HG03108 (cell line): ENCODE measurements around the gene ADAMTS6.

ENCODE experiments used
- ATAC-seq: cut with Tn5 transposase; IDR thresholded peaks from one replicate; pipeline ENCODE4 v1.9.1; 2021; ENCODE audit warnings: moderate library complexity; ENCODE audit not compliant: unreplicated experiment

The ADAMTS6 gene

DNA sequence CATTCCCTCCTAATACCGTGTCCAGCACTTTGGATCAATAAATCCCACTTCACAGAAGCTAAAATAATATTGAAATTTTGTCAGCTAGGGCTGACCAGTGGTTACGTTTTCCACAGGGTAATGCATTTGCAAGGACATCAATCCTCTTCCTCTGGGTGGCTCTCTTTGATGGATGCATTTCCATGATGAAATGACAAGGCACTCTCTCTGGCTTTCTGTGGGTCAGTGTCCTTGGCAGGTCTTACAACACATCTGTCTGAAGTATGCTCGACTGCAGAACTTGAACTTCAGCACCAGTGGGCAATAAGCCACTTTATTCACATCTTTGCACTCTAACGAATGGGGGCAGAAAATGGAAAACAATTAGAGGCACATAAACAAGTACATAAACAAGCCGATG lies 330.1 kb downstream of the ADAMTS6 start:
- ATAC-seq = no peak

DNA sequence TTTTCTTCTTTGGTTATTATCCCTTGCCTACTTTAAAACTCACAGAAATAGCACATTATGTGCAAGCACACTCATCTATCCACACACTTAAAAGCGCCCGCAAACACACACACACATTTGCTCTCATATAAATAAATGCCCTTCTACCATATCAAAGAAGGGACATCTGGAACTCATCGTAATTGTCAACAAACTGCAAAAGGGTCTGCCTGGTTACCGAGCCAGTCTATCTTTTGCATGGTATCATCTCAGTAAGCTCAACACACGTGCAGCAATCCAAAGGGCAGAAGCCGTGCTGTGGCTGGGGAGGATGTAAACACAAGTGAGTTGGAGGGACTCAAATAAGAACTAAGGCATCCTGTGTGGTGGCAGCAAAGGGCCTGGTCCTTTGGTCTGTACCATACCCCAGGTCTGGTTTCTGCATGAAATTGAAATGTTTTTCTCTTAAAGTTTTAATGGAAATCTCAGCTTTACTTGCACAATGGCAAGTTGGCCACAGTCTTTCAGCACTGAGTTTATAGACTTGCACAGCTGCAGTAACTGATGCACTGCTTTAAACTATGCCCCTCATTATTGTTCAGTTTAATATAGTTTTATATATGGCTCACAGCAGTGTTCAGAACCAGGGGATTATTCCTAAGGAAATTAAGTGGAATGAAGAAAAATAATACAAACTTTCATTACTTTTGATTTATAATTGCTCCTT lies 331.0 kb downstream of the ADAMTS6 start:
- no peak for ATAC-seq

DNA sequence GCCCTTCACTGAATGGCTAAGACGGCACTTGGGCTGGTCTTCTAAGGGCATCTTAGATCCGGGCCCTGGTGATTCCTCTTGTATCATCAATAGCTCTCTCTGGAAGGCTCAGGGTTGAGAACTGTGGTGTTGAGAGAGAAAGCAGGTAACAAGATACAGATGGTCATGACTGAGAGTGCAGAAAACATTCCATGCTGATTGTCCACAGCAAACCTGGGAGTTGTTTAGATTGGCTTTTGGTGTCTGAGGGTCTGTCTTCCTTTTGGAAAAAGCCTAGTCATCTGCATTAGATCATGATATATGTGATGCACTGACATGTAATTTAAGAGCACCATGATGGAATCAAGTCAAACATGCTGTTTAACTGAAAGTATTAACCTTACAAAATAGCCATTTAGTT lies 331.9 kb downstream of the ADAMTS6 start:
- ATAC-seq = no peak

DNA sequence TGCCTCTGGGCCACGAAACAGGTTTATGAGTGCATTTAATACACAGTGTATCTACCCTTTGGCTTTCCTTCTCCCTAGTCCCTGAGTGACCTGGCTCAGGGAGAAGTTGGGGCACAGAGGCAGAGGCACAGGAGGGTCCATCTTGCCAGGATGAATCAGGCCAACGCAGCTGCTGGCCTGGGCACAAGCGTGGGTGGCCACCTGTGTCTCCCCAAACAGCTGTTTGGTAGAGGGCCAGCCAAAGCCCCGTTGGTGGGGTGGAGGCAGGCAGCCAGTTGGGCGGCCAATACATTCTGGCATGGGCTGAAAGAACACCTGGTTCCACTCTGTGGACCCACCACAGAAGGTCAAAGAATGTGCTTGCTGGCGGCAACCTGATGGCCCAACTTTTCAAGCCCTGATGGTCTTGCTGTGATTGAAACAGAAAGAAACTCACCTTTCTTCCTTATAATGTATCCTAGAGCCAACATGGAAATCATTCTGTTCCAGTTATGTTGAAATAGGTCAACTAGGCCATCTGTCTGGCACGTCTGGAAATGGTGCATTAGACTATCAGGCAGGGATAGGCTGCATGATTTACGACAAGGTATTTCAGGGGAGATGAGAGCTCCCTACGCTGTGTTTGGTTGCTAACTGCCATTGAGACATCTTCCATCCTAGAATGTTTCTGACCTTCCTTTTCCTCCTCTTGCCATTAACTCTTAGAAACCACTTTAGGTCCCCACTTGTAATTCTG lies 337.4 kb downstream of the ADAMTS6 start:
- ATAC-seq = no peak

DNA sequence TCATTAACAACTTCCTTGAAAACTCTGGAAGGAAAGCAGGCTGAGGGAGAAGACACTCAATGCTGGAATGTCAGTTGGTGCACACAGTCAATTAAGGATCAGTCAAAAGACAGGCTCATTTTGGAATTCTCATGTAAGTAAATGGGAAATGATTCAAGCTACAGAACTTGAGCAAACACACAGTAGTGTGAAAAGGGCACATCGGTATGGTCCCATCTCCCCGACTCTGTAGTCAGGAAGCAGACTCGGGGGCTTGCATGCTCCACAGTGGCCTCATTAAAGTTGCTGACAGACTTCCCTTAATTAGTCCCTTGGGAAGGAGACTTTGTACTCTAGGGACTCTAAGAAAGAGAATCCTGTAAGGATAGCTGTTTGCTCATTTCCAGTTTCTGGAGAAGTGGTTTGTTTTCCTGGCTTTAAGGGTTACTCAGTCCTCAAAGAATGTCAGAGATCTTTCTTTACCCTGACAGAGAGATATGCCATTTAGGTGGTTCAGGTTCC lies 339.2 kb downstream of the ADAMTS6 start:
- no peak for ATAC-seq

DNA sequence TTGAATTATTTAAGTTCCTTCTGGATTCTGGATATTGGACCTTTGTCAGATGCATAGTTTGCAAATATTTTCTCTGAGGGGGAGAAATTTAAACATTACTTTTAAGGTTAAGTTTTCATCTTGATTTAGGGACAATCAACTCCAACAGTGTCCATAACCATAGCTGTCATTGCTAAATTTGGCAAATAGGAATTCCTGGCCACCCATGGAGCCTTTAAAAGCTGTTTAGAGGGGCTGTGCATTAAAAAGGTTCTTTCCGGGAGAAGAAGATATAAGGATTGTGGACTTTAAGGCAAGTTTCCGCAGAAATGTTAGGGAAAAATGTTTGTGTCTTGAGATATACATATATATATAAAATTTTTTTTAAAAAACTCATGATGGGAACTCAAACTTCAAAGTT lies 339.7 kb downstream of the ADAMTS6 start:
- no peak for ATAC-seq

DNA sequence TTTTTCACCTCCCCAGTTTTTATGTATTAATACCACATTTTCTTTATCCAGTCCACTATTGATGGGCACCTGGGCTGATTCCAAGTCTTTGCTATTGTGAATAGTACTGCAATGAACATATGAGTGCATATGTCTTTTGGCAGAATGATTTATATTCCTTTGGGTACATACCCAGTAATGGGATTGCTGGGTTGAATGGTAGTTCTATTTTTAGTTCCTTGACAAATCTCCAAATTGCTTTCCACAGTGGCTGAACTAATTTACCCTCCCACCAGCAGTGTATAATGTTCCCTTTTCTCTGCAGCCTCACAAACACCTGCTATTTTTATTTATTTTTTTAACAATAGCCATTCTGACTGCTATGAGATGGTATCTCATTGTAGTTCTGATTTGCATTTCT lies 340.2 kb downstream of the ADAMTS6 start:
- no peak for ATAC-seq

DNA sequence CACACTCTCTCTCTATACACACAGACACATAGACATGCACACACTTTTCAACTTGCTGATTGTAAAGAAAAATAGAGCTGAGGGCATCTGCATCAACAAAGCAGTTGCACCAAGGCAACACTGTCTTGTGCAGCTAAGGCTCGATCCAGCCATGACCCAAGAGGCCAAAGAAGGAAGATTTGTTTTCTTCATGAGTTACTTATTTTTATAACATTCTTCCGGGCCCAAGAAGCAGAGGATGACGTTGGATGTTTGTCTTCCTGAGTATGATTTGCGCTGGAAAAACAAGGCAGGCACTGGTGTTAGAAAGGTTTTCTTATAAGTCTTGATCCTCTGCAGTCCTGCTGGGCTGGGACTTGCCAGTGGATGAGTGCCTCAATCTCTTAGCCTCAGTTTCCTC lies 344.1 kb downstream of the ADAMTS6 start:
- ATAC-seq = no peak

DNA sequence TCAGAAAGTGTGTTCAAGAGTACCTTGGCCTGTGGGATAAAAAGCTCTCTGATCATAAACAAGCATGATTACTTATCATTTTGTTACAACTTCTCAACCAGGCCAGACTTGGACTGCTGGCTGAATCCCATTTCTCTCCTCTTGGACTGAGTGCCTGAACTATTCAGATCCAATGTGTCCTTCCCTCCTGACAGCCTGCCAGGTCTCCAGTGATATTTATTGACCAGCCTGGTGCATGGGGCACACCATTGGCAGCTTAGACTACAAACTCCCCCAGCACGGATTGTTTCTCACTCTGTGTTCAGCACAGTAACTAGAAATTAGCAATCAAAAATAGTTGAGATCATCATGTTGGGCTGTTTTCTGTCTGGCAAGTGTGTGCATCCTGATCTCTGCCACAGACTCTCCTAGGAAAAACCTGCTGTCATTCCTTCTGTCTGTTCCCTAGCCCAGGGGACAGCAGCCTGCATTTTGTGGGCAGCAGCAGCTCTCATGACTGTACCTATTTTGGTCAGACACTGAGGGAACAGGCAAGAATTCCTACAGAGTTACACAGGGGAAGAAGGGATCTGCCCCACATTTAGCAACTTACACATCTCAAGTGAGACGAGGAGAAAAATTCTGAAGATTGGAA lies 348.1 kb downstream of the ADAMTS6 start:
- no peak for ATAC-seq

DNA sequence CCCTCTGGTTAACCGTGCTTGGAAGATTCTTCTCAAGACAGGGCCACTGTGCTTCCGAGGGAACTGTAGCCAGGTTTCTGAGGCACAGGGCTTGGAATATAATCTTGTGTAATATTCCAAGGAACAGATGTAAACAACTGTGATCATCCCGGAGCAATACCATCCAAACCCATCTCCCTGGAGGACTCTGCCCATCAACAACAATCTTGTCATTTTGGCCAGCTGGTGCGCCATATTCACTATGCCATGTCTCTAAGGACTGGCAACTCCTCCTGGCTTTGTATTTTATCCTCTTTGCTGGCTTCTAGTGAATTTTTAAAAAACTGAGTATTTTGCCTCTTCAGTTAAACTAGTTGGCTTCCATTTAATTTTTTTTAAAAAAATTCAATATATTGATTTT lies 349.3 kb downstream of the ADAMTS6 start:
- no peak for ATAC-seq

DNA sequence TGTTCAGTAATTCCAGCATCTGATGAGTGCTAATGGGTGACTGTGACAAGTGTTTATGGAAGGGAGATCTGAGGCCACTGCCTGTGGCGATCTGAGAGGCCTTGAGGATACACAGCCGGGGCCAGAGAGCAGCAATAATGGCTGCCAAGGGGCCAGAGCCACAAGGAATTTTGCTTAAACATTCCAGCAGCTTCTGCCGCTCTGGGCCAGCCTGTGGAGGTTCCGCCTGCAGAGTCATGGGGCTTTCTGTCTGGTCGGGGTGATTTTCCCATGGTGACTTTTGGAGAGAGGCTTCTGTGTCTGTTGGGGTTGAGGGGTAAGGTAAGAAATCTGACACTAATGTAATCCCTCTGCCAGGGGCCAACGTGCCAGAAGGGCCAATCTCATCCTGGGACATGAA lies 353.5 kb downstream of the ADAMTS6 start:
- ATAC-seq = no peak

DNA sequence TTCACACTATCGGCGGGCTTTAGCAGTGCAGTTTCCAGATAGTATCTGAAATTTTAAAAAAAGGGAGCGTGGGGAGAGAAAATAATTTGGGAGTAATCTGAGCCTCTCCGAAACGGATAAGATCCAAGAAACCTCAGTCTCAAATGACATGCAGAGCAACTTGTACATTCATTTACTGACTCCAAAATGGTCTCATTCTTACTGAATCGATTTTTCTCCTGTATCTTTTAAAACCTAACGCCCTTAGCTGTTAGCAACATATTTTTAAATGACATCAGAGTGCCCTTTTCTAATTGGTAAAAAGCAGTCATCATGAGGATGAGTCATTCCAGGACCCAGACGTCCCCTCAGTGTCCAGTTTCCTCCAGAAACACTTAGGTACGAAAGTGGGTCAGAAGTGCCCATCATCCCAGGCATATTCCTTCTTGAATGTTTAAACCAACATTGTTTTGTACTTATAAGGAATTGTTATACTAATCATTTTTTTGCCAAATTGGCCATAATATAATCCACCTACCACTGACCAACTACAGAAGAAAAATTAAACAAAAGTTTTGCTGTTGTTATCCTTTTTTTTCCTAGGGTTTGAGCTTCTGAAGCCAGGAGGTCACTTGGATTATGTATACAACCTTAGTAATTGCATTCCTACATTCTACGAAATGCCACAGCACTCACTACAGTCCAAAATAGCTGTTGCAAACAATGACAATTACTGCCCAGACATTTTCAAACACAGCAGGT lies 354.4 kb downstream of the ADAMTS6 start:
- ATAC-seq = no peak

DNA sequence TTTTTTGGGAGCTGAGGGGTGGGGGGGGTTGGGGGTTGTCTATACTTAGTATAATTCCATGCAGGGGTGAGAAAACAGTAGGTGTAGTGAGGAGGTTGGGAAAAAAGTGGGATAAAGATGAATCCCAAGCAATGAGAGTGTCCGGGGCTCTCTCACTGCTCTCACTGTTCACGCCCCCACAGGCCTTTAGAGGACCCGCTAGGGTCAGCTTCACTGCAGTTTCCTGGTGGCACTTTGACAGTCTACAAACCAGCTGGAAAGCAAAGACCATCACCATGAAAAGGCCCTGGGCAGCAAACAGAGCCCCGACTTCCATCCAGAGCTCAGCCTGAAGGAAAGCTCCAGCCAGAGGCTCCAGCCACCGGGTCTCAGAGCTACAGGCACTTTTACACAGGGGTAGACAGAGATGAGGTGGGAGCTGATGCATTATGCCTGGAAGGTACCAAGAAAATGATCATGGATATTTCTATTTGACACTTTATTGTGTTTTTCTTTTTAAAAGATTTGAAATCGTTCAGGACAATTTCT lies 355.1 kb downstream of the ADAMTS6 start:
- ATAC-seq = no peak

DNA sequence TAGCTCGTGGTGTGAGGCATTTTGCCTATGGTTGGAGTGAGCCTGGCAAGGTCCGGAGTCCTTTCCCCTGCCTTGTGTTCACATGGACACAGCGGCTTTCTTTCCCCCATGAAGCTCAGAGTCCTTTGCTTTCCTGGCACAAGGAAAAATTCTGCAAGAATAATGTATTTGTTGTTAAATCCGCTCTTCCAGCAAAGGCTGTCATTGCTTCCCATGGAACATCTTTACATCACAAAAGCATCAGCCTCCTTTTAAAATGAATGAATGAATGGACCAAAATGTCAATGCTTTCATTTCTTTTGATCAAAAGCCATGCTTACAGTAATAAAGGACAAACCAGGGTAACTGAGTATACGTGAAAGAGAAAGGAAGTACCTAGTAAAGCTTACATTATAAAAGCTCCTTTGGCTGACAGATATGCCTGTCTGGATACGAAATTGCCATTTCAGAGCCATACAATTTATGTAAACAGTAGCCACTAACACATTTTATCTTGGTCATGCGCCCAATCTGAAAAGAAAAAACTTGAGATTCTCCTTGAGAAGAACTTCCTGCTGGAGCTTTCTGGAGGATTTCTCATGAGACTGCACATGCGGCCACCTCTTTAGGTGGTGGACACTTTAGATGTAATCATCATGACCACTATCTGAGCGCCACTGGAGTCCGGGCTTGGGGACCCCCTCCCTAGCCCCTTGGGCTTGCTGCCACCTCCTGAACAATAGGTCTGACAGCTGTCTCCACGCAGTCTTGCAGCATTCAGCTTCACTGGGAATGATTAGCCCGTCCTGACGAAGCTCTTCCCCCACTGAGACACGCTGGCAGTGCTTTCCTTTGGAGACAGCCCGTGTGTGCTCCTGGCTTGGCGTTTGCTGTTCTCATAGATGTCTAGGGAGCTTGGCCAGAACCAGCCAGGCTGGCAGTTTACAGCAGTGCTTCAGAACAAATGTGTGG lies 355.9 kb downstream of the ADAMTS6 start:
- ATAC-seq = no peak

DNA sequence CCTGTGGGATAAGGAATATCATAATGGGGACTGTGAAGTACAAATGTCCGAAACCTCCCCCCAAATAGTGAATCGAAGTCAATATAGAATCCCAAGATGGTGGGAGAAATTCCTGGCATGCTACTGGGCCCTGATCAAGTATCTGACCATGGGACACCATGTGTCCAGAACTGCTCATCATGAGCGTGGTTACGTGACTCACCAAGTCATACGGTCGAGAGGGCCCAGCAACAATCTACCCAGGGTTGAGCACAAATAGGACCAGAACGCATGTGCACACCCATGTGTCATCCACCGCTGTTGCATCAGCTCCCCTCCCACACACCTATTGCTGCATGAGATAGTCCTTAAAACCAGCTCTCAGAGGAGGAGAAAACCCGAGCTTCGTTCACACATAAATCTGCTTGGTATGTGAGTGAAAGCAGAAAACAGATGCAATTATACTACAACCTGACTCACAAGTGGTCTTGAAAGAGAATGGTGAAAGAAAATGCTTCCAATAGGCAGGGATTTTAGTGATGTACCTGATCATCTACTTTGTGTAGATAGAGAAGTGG lies 359.8 kb downstream of the ADAMTS6 start:
- no peak for ATAC-seq

DNA sequence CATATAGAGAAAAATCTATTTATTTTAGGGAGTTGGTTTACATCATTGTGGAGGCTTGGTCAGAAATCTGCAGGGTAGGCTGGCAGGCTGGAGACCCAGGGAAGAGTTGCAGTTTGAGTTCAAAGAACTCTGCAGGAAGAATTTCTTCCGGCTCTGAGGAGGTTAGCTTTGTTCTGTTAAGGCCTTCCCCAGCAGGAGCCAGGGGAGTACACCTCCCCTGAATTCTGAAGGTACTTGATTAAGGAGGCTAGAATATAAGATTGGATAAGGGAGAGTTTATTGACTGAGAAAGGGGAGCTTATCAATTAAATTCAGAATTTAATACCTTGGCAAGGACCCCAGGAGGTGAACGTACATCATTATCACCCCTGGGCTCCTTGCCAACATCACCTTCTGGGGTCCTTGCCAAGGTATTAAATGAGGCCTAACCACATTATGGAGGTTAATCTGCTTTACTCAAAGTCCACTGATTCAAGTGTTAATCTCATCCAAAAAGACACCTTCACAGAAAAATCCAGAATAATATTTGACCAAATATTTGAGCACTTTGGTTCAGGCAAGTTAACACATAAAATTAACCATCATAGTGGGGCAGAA lies 361.3 kb downstream of the ADAMTS6 start:
- ATAC-seq = no peak

DNA sequence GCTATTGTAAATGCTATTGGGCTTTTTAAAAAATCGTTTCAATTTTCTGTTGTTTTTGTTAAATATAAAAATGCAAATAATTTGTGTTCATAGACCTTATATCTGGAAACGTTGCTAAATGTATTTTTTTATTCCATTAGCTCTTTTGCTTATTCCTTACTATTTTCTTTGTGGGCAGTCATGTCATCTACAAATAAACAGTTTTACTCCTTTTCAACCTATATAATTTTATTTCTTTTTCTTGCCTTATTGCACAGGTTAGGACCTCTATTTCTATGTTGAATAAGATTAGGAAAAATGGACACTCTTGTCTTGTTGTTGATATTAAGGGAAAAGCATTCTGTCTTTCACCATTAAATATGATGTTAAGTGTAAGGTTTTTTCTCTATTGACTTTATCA lies 364.2 kb downstream of the ADAMTS6 start:
- ATAC-seq = no peak

DNA sequence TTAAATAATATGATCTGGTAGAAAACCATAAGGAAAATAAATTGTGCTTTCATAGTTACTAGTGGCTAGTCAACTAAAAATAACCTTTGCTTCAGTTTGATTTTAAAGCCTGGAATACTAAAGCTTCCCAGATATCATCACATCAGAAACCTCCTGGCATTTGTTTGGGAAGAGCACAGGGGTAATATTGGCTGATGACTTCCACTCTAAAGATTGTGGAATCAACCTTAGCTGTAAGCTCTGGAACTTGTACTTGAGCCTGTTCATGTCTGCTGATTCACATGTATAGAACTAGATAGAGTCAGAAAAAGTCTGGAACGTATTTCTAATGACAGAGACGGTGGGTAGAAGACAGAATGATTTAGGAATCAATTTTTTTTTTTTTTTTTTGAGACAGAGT lies 367.9 kb downstream of the ADAMTS6 start:
- ATAC-seq = no peak

DNA sequence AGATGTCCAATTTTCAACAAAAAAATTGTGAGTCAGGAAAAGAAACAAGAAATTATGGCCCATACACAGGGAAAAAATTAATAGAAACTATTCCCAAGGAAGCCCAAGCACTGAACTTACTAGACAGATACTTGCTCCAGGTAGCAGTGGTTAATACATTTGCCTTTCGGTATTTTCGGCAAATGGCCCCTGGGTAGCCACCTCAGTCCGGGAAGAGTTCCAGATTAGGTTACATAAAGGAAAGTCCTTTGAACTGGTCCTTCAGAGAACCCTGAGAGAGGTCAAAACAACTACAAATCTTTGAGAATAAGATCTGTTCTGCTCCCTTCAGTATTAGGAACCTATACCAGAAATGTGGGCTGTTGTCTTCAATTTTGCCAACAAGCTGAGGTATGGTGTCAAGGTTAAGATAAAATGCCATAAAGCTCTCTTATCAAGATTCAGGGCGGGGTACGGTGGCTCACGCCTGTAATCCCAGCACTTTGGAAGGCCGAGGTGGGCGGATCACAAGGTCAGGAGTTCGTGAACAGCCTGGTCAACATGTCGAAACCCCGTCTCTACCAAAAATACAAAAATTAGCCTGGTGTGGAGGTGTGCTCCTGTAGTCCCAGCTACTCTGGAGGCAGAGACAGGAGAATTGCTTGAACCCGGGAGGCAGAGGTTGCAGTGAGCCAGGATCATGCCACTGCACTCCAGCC lies 369.6 kb downstream of the ADAMTS6 start:
- ATAC-seq = no peak
